RCC 7860 (cell line): ENCODE data around the gene TACSTD2.
"Not testable (repeated sequence)": the region's sequence is repeated elsewhere in the genome, so short reads cannot be mapped to it uniquely, and the experiment has no call there.

ENCODE experiments used
- DNase-seq: peaks from one replicate; pipeline ENCODE4 v3.0.0-alpha.2; 2015; ENCODE audit warnings: low spot score
- FAIRE-seq: peaks from 2 replicates; lab custom pipeline; 2012; peaks lifted over from hg19 to GRCh38; lab: Jason Lieb, UNC

The TACSTD2 gene

DNA sequence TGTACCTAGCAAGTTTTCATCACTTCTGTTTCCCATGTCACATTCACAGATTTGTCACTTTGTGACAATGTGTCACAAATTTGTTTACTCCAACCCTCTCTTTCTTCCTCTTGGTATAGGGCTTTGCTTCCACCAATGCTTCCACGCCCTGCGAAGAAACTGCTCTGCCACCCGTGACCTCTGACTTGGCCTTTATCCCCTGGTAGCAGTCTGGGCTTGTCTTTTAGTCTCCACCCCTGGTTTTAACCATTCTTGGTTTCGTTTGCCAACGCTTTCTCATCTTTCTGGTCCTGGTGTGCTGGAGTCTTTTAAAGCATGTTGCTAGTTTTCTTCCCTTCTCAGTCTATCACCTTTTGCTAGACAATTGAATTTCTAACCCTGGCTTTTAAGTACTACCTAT lies 8.1 kb downstream of the TACSTD2 start:
- DNase-seq (no peak), FAIRE-seq (no peak)

DNA sequence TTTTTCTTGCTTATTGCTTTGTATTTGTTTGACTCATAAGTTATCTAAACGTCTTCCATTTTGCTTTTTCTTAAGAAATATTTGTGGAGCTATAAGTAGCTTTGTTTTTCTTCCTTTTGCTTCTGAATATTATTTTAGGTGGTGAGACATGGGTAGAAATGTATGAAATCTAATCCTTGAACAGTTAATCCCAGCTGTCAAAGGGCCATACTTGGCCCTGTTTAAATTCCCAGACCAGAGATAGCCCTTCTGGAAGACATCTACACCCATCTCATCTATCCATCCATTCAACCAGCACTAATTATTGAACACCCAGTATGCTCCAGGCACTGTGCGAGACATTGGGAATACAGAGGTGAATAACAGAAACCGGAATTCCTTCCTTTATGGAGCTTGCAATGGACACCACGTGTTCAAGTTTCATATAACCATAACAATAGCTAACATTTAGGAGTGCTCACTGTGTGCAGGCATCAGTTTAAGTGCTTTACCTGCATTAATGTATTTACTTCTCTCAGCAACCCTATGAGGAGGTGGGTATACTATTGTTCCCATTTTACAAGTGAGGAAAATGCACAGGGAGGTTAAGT lies 8.7 kb downstream of the TACSTD2 start:
- DNase-seq (no peak), FAIRE-seq (no peak)

DNA sequence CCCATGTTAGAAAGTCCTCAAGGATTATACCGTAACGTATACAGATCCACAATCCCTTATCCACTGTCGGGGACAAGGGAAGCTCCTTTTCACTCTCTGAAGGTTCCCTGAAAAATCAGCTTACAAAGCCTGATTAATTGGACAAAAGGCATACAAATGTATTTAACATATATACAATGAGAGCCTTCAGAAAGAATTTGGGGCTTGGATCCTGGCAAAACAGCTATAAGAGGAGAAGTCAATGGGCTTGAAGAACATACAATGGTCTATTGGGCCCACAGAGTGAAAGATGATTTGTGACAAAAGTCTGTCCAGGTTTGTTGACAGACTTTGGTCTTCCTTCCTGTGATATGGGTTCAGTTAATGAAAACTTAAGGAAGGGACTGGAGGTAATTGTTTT lies 10.7 kb downstream of the TACSTD2 start:
- DNase-seq, result no peak
- no peak for FAIRE-seq

DNA sequence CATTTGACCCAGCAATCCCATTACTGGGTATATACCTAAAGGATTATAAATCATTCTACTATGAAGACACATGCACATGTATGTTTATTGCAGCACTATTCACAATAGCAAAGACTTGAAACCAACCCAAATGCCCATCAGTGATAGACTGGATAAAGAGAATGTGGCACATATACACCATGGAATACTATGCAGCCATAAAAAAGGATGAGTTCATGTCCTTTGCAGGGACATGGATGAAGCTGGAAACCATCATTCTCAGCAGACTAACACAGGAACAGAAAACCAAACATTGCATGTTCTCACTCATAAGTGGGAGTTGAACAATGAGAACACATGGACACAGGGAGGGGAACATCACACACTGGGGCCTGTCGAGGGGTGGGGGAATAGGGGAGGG lies 13.3 kb downstream of the TACSTD2 start:
- DNase-seq, FAIRE-seq: not testable (repeated sequence)

DNA sequence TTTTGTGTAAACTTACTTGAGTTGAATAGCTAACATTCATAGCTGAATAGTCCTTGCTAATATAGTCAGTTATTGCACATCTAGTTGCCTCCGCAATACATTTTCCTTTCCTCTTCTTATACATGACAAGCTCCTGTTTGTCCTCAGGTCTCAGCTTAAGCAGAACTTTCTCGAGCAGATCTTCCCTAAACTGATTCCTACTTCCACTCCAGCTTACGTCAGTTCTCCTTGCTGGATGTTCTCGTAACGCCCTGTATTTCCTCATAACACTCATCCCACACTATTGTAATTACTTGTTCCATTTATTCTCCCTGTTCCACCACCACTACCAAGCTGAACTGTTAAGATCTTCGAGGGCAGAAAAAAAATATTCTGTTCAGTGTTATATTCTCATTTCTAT lies 15.4 kb downstream of the TACSTD2 start:
- FAIRE-seq (no peak), DNase-seq (no peak)

DNA sequence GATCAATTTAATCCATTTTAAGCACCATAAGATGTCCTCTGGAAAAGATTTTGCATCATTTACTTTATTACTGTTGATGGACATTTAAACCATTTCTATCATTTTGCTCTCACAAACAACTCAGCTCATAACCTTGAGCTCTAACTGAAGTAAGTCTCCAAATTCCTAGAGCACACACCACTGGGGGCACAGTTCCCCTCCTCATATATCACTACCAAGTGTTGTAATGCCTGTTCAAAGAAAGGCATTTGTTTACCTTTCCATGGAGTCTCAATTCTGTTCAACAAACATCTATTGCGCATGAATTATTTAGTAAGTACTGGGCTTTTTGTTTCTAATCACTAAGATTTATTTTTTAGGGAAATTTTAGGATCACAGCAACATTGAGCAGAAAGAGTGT lies 21.7 kb downstream of the TACSTD2 start:
- FAIRE-seq, result no peak
- no peak for DNase-seq

DNA sequence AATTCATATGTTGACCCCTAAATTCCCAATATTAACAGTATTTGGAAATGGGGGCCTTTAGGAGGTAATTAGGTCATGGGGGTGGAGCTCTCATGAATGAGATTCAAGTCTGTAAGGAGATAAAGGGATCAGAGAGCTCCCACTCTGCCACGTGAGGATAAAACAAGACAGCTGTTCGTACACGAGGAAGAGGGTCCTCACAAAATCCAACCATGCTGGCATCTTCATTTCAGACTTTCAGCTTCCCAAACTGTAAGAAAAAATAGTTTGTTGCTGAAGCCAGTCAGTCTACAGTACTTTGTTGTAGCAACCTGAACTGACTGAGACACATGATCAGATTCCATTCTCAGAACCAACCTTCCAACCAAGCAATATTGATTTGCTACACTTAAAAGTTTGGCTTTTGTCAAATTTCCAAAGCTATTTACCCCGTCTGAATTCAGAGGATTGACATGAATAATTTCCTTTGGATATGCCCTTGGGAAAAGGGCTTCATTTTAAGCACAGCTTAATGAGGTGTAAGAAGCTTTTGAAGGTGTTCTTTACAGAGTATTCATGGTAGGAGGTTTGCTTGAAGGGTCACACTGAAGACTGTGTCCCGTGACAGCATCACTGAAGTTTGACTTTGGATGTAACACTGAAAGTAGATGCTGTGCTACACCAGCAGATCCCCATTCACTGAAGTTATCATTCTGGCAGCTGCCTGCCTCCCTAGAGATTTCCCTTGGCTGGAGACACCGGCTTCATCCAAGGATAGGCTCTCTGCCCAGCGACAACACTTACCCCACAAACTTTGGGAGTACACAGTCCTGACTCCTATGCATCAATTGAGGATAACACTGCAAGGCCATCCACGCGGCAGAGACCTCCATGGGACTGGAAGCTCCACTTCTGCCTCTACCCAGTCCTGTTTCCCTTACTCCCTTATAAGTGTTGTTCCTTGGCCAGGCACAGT lies 25.6 kb downstream of the TACSTD2 start:
- DNase-seq (no peak), FAIRE-seq (no peak)

DNA sequence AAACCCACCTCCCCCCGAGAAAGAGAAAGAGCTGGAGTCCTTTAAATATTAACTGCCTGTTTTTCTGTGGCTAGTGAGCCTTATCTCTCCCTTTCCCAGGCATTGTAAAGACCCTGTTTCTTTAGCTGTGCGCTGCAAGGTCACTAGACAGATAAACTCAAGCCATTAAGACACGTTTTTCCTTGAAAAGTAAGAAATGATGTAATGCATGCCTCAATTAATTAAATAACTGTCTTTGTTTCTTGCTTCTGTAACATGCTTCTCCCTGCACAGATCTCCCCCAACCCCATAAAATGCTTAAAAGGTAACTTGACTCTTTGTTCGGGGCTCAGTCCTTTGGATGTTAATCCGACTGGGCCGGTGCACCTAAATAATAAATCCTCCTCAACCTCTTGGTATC lies 27.8 kb downstream of the TACSTD2 start:
- not testable (repeated sequence) for FAIRE-seq, DNase-seq

DNA sequence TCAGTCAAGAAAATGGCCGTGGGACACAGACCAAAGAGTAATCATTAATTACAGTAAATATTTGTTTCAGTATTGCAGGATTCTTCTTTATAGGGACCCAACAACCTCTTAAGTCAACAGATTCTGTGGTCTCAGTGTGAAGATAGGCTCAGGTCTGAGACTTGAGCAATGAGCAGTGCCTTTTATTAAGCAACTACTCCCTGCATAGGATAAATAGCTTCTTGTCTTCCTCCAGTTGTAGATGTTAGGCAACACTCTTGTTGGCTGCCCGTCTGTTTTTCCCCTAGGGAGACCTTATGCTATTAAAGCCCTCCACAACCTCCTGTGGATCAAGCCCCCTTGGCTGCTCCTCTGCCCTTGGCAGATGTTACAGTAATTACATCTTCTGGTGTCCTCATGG lies 28.7 kb downstream of the TACSTD2 start:
- FAIRE-seq (no peak), DNase-seq (no peak)

DNA sequence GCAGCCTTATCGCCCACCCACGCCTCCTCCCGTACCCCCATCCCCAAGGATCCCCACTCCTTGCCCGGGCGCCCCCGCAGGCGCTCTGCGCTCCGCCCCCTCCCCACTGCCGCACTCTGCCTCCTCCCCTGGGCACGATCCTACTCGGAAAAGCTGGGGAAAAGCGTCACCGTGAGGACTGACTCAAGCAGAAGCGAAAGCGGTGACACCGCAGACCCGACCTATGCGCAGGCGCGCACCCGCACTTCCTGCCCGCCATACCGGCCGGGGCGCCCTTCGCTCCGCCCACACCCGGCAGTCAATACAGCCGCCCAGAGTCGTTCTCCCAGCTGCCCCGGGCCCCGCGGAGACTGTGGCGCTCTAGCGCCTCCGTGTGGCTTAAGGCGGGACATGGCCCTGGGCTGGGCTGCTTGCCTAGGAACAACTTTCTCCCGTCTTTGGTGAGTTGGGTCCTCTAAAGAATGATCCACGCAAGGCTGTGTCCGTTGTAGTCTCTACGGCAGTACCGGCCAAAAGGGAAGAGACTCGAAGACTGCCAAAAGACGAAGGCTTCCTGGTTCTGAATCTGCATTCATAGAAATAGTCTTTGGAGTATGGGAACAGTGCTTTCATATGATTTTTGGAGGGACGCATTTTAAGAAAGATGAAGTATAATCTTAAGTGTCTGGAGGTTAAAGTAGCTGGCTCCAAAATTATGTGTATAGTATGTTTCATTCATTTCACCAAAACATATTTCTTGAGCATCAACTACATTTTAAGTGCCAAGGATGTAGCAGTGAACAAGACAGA lies 30.3 kb downstream of the TACSTD2 start, which contains the start of gene OMA1:
TSS of gene OMA1 (minus strand) at position 207 of the 789 bp plus-strand sequence. CDS start 7,432 bp downstream, outside the sequence.
- FAIRE-seq (peak; percentile 80), DNase-seq (peak; percentile 96)

DNA sequence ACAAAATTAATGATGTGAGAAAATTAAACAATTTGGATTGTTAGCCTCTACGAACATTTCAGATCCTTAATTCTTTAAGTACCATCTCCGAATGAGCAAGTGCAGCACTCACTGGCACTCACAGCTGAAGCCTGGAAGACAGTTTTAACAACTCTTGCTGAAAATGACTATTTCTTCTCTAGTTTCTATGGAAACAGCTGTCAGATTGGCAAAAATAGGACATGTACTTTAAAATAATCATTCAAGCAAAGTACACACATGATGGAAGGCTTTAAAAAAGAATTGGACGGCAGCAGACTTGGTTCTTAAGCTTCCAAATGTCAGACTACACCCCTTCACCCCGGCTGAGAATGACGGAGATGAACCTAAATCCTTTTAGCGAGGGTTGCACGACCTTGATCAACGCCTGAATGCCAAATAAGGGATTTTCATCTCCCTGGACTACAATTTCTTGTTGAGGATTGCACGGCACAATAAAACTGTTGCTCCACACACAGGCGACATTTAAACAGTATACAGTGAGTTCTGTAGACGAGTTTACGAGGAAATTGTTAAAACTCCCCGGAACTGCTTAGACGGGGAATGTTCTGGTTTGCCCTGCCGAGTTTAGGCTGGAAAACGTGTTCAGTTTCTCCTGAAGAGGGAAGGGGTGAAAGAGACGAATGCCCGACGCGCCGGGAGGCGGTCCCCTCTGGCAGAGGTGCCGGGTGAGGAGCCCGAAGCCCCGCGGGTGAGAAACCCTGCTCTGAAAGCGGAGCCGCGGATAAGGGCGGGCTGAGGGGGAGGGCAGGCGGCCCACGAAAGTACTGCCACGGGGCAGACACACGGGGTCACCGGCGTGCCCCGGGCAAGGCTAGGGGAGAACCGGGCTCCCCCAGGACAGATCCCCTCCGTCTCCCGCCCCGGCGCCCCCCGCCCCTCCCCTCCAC lies 31.2 kb downstream of the TACSTD2 start:
- DNase-seq (peak; percentile 51), FAIRE-seq (no peak)

DNA sequence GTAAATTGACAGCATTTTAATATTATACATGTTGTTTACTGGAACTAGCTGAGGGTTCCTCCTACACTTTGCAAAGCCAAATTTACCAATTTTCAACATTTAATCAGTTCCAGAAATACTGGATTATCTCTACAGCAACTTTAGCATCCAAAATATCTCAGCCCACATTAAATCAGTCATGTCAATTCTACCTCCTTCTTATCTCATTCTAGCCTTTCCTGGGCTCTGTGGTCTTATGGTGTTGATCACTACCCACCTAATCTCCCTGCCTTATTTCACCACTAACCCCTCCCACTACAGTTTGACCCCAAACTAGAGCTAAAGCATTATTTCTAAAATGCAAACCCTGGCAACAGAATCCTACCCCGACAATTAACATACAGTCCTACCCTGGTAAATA lies 33.8 kb downstream of the TACSTD2 start:
- no peak for DNase-seq
- no peak for FAIRE-seq

DNA sequence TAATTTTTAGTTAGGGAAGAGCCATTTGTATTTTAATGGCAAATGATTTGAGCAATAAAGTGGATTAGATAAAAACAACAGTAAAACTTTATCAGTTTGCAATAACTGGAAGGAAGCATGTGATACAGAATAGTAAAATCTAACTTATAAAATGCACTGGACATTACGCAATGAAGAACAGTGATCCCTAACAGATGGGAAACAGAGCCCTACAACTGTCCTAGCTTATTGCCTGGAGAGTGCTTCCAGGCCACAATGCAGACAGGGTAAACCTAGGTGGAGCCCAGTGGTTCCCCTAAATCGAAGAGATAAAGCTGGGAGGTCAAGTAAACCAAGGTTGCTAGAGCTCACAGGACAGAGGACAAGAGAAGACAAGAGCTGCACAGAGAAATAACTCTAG lies 37.5 kb downstream of the TACSTD2 start:
- no peak for FAIRE-seq

DNA sequence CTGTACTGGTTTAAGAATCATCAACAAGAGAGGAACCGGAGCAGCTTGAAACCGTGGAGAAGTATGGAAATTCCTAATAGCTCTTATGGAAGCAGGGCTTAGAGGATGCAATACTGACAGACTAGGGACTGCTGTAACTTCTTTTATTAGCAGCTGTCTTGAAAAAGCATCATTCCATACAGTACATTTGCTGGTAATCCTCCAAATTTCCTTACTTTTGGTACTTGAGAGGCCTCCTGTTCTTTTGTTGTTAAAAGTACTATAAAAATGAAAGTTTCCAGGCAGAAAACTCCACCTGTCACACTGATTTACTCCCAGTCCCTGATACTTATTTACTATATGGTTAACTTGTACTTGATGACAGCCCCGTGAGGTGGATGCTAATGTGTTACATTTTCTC lies 38.2 kb downstream of the TACSTD2 start:
- DNase-seq (no peak), FAIRE-seq (no peak)

More for the DNA sequence above, 37.5 kb downstream of the TACSTD2 start:
- DNase-seq, result no peak

DNA sequence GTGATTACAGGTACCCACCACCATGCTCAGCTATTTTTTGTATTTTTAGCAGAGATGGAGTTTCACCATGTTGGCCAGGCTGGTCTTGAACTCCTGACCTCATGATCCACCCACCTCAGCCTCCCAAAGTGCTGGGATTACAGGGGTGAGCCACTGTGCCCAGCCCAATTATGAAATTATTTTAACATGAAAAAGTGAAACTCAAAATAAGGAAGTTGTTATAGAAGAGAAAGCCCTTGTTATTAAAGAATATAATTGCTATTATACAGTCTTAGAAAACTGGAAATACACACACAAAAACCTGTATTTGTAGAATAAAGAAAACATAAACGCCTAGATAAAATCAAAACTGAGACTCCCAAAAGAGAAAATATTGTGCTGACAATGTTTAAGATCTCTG lies 45.2 kb downstream of the TACSTD2 start:
- DNase-seq, FAIRE-seq: not testable (repeated sequence)

DNA sequence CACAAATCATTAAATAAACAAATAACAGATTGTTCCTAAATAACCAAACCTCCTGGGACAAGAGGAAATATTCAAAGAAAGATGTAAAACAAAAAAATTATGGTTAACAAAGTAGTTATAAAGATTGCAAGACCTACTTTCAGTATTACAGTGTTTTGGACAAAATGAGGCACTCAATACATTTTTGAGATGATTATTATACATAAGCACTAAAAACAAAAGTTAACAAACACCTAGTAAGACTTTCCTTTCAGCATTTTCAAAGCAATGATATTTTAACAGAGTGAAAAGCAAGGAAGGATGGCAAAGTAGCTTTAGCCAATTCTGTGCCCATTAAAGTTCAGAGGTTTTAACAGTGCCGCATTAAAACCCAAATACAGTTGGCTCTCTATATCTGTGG lies 47.8 kb downstream of the TACSTD2 start:
- FAIRE-seq (no peak), DNase-seq (no peak)

DNA sequence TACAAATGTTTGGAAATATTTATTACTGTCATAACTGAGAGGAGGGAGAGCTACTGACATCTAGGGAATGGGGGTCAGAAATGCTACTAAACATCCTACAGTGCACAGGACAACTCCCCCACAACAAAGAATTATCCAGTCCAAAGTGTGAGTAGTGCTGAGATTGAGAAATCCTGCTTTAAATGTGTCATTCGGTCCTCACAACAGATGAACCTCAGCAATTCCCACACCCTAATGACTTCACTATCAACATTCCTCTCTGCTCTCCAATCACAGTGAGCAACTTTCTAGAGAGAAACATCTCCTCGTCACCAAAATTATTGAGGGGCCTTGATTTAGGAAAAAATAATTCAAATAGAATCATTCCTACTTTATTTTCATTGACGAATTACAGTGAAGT lies 48.5 kb downstream of the TACSTD2 start:
- DNase-seq, result no peak
- FAIRE-seq, result no peak
